ENCODE measurements around the gene PCAT7. TPM values are rescaled to one million over a fixed set of nuclear protein-coding genes. Genes with fewer than 3 reads are reported as not detected.

PCAT7 gene
- total and polyA plus RNA-seq, 9 of the 15 experiments (the other 6 are each of a cell fraction or from before 2014, with no cell fraction given): 0.09 to 0.13 TPM; not detected in 7

- H4K20me1 ChIP-seq (replicated peaks; ENCODE audit: control insufficient read depth, insufficient read depth, low read length): no peaks in the 10 kb centered on the region
- H3K9me1 ChIP-seq (ENCODE audit: control insufficient read depth, insufficient read depth, low read length): no peaks in the 10 kb centered on the region
- no peak overlapping the region for H3K4me3 ChIP-seq
- H3K4me2 ChIP-seq (ENCODE audit: insufficient read depth, low read length): no peak overlapping the region
- H3K4me1 ChIP-seq (replicated peaks in 1 of 2; ENCODE audit: control insufficient read depth in 2 of 2, insufficient read depth in 2 of 2, low read length in 2 of 2): no peaks in the 10 kb centered on the region; a peak in 1 of 5 replicates
- peaks cover 27 to 42% of the 10 kb centered on the region in 2 experiments for H3K27me3 ChIP-seq (ENCODE audit: control insufficient read depth in 2 of 2, insufficient read depth in 2 of 2, low read length in 2 of 2)
- H3K27ac ChIP-seq (ENCODE audit: extremely low read depth, low read depth, low read length): no peak overlapping the region
- H3K9me3 ChIP-seq (replicated peaks; ENCODE audit: control insufficient read depth, insufficient read depth, low read depth, low read length): no peaks in the 10 kb centered on the region
- ATAC-seq (no peak), FAIRE-seq (no peak), DNase-seq (ENCODE audit: extremely low read depth in 1 of 4, low spot score in 3 of 4) (no peak)
- TF ChIP-seq NEUROD1 (IDR thresholded peaks at IDR 0.05; ENCODE audit: borderline replicate concordance, low read depth, low read length, partially characterized antibody) (no peak), EGR1 (conservative IDR thresholded peaks at IDR 0.05) (peak; percentile 30; the same call in 1 of the 2 replicates)
- no peaks in the 10 kb centered on the region for H3K79me2 ChIP-seq (ENCODE audit: control insufficient read depth, insufficient read depth, low read length)
- H3K9ac ChIP-seq (ENCODE audit: insufficient read depth in 1 of 2, low read depth in 2 of 2, low read length in 2 of 2): no peak overlapping the region
- CTCF ChIA-PET (ENCODE audit: low intra/inter-chr PET ratio): no interaction called here
- in situ Hi-C loops (cut with MboI): no loop called here
- intact Hi-C loops (cut with micrococcal nuclease): no loop called here
- WGBS (ENCODE audit: insufficient coverage, low coverage, missing lambda C conversion rate): 7% methylated on average over 6 of the region's 6 CpGs
- POLR2A ChIA-PET: interaction anchor here (0.7 kb wide), 1 partner anchor 64 kb away, joined by 3 read pairs; no protein-coding TSS in a partner anchor
- H3K36me3 ChIP-seq (ENCODE audit: control insufficient read depth, insufficient read depth, low read length): no peaks in the 10 kb centered on the region
- H2AFZ ChIP-seq (ENCODE audit: low read depth, low read length): no peak overlapping the region
- BruUV-seq (replicated peaks): no TSS peak
These were observed 5.4 kb downstream of the PCAT7 start for GRCh38 chr9:94560237-94560636.

- H4K20me1 ChIP-seq (replicated peaks; ENCODE audit: control insufficient read depth, insufficient read depth, low read length): no peaks in the 10 kb centered on the region
- H3K27ac ChIP-seq (ENCODE audit: extremely low read depth, low read depth, low read length): no peak overlapping the region
- BruUV-seq (replicated peaks): no TSS peak
- CTCF ChIA-PET (ENCODE audit: low intra/inter-chr PET ratio): no interaction called here
- ATAC-seq (no peak), DNase-seq (ENCODE audit: extremely low read depth in 1 of 4, low spot score in 3 of 4) (no peak), FAIRE-seq (no peak)
- H2AFZ ChIP-seq (ENCODE audit: low read depth, low read length): no peak overlapping the region
- intact Hi-C loops (cut with micrococcal nuclease): no loop called here
- H3K4me3 ChIP-seq: no peak overlapping the region
- no peaks in the 10 kb centered on the region for H3K9me3 ChIP-seq (replicated peaks; ENCODE audit: control insufficient read depth, insufficient read depth, low read depth, low read length)
- no peaks in the 10 kb centered on the region for H3K36me3 ChIP-seq (ENCODE audit: control insufficient read depth, insufficient read depth, low read length)
- TF ChIP-seq NR1H2 (CRISPR knock-in tag; IDR thresholded peaks at IDR 0.05): no peak
- peak; percentile 83 for TF ChIP-seq SPI1 (IDR thresholded peaks at IDR 0.05; ENCODE audit: borderline replicate concordance, low read depth, low read length)
- no peak for TF ChIP-seq ZNF124 (CRISPR knock-in tag; IDR thresholded peaks at IDR 0.05)
- peak in 1 of 3 experiments; percentile 41; a peak in 2 of 6 replicates for TF ChIP-seq CTCF (IDR thresholded peaks at IDR 0.05 in 2 of 3, conservative IDR thresholded peaks at IDR 0.05 in 1 of 3; ENCODE audit: insufficient read depth in 2 of 3, low read depth in 1 of 3, low read length in 3 of 3)
- TF ChIP-seq TCF7L2 (IDR thresholded peaks at IDR 0.05; ENCODE audit: low read depth, low read length): peak; percentile 66; the same call in 1 of the 2 replicates
- TF ChIP-seq FOXA3 (CRISPR knock-in tag; conservative IDR thresholded peaks at IDR 0.05 in 1 of 2, IDR thresholded peaks at IDR 0.05 in 1 of 2): peak; percentile 84 to 98
- WGBS (ENCODE audit: insufficient coverage, low coverage, missing lambda C conversion rate): 3% methylated on average over 2 of the region's 2 CpGs
- H3K27me3 ChIP-seq (ENCODE audit: control insufficient read depth in 2 of 2, insufficient read depth in 2 of 2, low read length in 2 of 2): peaks cover 22 to 46% of the 10 kb centered on the region in 2 experiments; a peak in 3 of 5 replicates
- no peak overlapping the region for H3K9ac ChIP-seq (ENCODE audit: insufficient read depth in 1 of 2, low read depth in 2 of 2, low read length in 2 of 2)
- H3K79me2 ChIP-seq (ENCODE audit: control insufficient read depth, insufficient read depth, low read length): no peaks in the 10 kb centered on the region
- no peak overlapping the region for H3K4me2 ChIP-seq (ENCODE audit: insufficient read depth, low read length)
- in situ Hi-C loops (cut with MboI): no loop called here
- H3K9me1 ChIP-seq (ENCODE audit: control insufficient read depth, insufficient read depth, low read length): no peaks in the 10 kb centered on the region
- POLR2A ChIA-PET: no interaction called here
- H3K4me1 ChIP-seq (replicated peaks in 1 of 2; ENCODE audit: control insufficient read depth in 2 of 2, insufficient read depth in 2 of 2, low read length in 2 of 2): no peaks in the 10 kb centered on the region
These were observed 8.7 kb downstream of the PCAT7 start for GRCh38 chr9:94563548-94563947.

All from K562 (cell line).